Osteoblast (primary cell): ENCODE measurements around the gene CASP10. TPM values are rescaled to one million over a fixed set of nuclear protein-coding genes. Genes with fewer than 3 reads are reported as not detected.
A peak's percentile ranks its signal among the peaks of the same experiment; 100 is the strongest.
"Not testable (repeated sequence)": the region's sequence is repeated elsewhere in the genome, so short reads cannot be mapped to it uniquely, and the experiment has no call there.

Source experiments
- DNase-seq: peaks from one replicate; pipeline ENCODE4 v3.0.0; 2011; ENCODE audit warnings: low spot score, mixed read lengths; ENCODE audit not compliant: insufficient read length; ENCODE audit errors: missing footprints
- H2AFZ ChIP-seq: 2 replicates; pipeline ENCODE4 v1.6.0; 2011; ENCODE audit warnings: mild to moderate bottlenecking, low read length
- H3K27ac ChIP-seq: 2 replicates; pipeline ENCODE4 v1.5.1; 2011; ENCODE audit warnings: mild to moderate bottlenecking, low read depth, low read length, moderate library complexity
- H3K27me3 ChIP-seq: 2 replicates; pipeline ENCODE4 v1.6.0; 2012; ENCODE audit warnings: mild to moderate bottlenecking, control low read depth, inconsistent platforms, low read length, moderate library complexity; ENCODE audit not compliant: insufficient read depth
- H3K36me3 ChIP-seq: 2 replicates; pipeline ENCODE4 v1.5.1; 2011; ENCODE audit warnings: mild to moderate bottlenecking, low read length, control low read depth, moderate library complexity; ENCODE audit not compliant: insufficient read depth
- H3K4me1 ChIP-seq: 2 replicates; pipeline ENCODE4 v1.5.1; 2011; ENCODE audit warnings: mild to moderate bottlenecking, low read length, control low read depth, moderate library complexity; ENCODE audit not compliant: insufficient read depth
- H3K4me2 ChIP-seq: 2 replicates; pipeline ENCODE4 v1.6.0; 2011; ENCODE audit warnings: mild to moderate bottlenecking, low read length; ENCODE audit not compliant: insufficient read depth
- H3K4me3 ChIP-seq: fragments of 200-600 bp; sonication (generic); 3 replicates; pipeline ENCODE4 v1.5.1; 2012; ENCODE audit warnings: mild to moderate bottlenecking, low read length, inconsistent platforms; ENCODE audit not compliant: insufficient read depth
- H3K79me2 ChIP-seq: 2 replicates; pipeline ENCODE4 v1.6.0; 2012; ENCODE audit warnings: mild to moderate bottlenecking, low read length, control low read depth, inconsistent platforms; ENCODE audit not compliant: insufficient read depth
- H3K9me3 ChIP-seq: 2 replicates; pipeline ENCODE4 v1.5.1; 2011; ENCODE audit warnings: low read depth, low read length, control low read depth
- H4K20me1 ChIP-seq: 2 replicates; pipeline ENCODE4 v1.6.0; 2012; ENCODE audit warnings: mild to moderate bottlenecking, low read length, control low read depth; ENCODE audit not compliant: insufficient read depth
- total RNA-seq: library from RNA; depleted of rRNA; stranded (reverse); fragments of >200 nt; gene quantifications from 2 replicates; pipeline ENCODE4 v1.2.3, GENCODE V29; 2012
- TF ChIP-seq, protein P1 (sequence below): IDR thresholded peaks from 2 replicates; pipeline ENCODE4 v1.5.1; 2011; ENCODE audit warnings: mild to moderate bottlenecking, low read depth, low read length, moderate library complexity; ENCODE audit errors: extremely low read depth

CASP10 gene
- total RNA-seq, 1 donor, result 3.3 TPM

DNA sequence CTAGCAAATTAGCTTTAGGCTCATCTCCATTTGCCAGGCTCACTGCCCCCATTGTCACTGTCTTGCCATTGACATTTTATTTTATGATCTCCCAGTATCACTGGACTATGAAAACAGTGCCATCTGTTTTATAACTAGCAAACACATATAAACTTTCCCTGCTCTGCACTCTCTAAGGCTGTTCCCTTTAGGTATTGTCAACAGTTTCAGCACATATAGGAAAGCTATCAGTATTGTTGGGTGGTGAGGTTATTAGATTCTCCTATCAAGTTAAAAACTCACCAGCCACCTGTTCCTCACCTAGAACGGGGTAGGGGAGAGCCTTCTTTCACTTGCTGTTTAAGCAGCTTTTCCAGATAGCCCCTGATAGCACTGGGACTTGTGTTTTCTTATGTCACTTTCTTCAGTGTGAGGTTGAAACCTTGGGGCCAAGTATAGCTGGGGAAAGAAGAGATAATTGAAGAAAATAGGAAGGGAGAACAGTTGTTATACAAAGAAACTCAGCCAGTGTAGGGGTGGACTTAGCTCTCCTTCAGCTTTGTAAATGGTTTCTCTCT is 34.4 kb upstream of the CASP10 start:
- H3K4me3 ChIP-seq, result peak overlapping the region; percentile 23
- H3K9me3 ChIP-seq, result no peaks in the 10 kb centered on the region
- H3K79me2 ChIP-seq, result peaks cover 23% of the 10 kb centered on the region
- TF ChIP-seq, protein P1, sequence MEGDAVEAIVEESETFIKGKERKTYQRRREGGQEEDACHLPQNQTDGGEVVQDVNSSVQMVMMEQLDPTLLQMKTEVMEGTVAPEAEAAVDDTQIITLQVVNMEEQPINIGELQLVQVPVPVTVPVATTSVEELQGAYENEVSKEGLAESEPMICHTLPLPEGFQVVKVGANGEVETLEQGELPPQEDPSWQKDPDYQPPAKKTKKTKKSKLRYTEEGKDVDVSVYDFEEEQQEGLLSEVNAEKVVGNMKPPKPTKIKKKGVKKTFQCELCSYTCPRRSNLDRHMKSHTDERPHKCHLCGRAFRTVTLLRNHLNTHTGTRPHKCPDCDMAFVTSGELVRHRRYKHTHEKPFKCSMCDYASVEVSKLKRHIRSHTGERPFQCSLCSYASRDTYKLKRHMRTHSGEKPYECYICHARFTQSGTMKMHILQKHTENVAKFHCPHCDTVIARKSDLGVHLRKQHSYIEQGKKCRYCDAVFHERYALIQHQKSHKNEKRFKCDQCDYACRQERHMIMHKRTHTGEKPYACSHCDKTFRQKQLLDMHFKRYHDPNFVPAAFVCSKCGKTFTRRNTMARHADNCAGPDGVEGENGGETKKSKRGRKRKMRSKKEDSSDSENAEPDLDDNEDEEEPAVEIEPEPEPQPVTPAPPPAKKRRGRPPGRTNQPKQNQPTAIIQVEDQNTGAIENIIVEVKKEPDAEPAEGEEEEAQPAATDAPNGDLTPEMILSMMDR, result no peak
- H3K27me3 ChIP-seq, result no peaks in the 10 kb centered on the region
- peaks cover 41% of the 10 kb centered on the region for H3K36me3 ChIP-seq
- no peak for DNase-seq
- no peaks in the 10 kb centered on the region for H4K20me1 ChIP-seq
- peak overlapping the region; percentile 73 for H3K4me2 ChIP-seq
- H3K27ac ChIP-seq, result peak overlapping the region; percentile 100
- H3K4me1 ChIP-seq, result peaks cover 45% of the 10 kb centered on the region
- H2AFZ ChIP-seq, result peak overlapping the region; percentile 12

GRCh38 chr2:201149064-201149820 is 33.7 kb upstream of the CASP10 start:
- peaks cover 45% of the 10 kb centered on the region for H3K4me1 ChIP-seq
- H3K27ac ChIP-seq, result peak overlapping the region; percentile 100
- peak overlapping the region; percentile 73 for H3K4me2 ChIP-seq
- H3K9me3 ChIP-seq, result no peaks in the 10 kb centered on the region
- TF ChIP-seq, protein P1, result no peak
- no peaks in the 10 kb centered on the region for H3K27me3 ChIP-seq
- no peaks in the 10 kb centered on the region for H4K20me1 ChIP-seq
- H3K79me2 ChIP-seq, result peaks cover 23% of the 10 kb centered on the region
- peaks cover 37% of the 10 kb centered on the region for H3K36me3 ChIP-seq
- peak overlapping the region; percentile 30 for H3K4me3 ChIP-seq
- H2AFZ ChIP-seq, result no peak overlapping the region
- peak; percentile 69 for DNase-seq

GRCh38 chr2:201149821-201150165 is 33.1 kb upstream of the CASP10 start:
- Histone ChIP-seq H3K4me2 (peak overlapping the region; percentile 73), H3K4me3 (peak overlapping the region; percentile 30), H3K36me3 (peaks cover 39% of the 10 kb centered on the region), H3K27ac (peak overlapping the region; percentile 100), H3K4me1 (peaks cover 45% of the 10 kb centered on the region), H3K79me2 (peaks cover 25% of the 10 kb centered on the region)
- H3K9me3 ChIP-seq, H2AFZ ChIP-seq, H3K27me3 ChIP-seq, H4K20me1 ChIP-seq, DNase-seq: not testable (repeated sequence)

DNA sequence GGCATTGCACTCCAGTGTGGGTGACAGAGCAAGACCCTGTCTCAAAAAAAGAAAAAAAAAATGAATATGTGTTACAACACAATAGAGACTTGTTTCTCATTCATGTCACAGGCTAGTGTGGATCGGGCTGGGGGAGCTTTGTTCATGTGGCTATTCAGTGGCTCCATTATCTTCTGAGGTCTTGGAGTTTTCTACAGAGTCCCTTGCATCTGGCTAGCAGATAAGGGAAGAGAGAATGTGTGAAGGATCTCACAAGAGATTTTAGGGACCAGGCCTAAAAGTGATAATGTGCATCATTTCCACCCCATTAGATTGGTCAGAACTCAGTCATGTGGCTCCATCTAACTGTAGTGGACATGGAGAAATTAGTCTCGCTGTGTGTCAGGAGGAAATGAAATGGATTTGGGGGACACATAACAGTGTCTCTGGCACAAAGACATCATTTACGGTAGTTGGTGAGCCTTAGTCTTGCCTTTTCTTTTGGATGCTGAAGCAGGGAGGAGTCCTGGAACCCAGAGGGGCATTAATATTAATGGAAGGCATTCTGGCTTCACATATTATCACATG is 32.4 kb upstream of the CASP10 start:
- H3K27me3 ChIP-seq, result no peaks in the 10 kb centered on the region
- H3K27ac ChIP-seq, result peak overlapping the region; percentile 100
- no peaks in the 10 kb centered on the region for H3K9me3 ChIP-seq
- DNase-seq, result no peak
- H2AFZ ChIP-seq, result no peak overlapping the region
- peak overlapping the region; percentile 79 for H3K4me2 ChIP-seq
- H3K4me1 ChIP-seq, result peaks cover 45% of the 10 kb centered on the region
- no peaks in the 10 kb centered on the region for H4K20me1 ChIP-seq
- peak overlapping the region; percentile 30 for H3K4me3 ChIP-seq
- TF ChIP-seq, protein P1, result no peak
- H3K36me3 ChIP-seq, result peaks cover 36% of the 10 kb centered on the region
- peaks cover 28% of the 10 kb centered on the region for H3K79me2 ChIP-seq
